ENCODE measurements around the gene CLEC7A. TPM values are rescaled to one million over a fixed set of nuclear protein-coding genes. Genes with fewer than 3 reads are reported as not detected.

CLEC7A gene
- total and polyA plus RNA-seq, 4 donors = 2.9 to 33.5 (median 15.3) TPM

- intact Hi-C loops (cut with DNase I) = no loop called here
- Histone ChIP-seq H3K4me3 (ENCODE audit: low read length in 2 of 2) (no peak overlapping the region), H3K4me1 (ENCODE audit: control insufficient read depth in 1 of 2, insufficient read depth in 2 of 2, low read length in 2 of 2) (no peaks in the 10 kb centered on the region), H3K9me3 (ENCODE audit: control insufficient read depth, low read length) (no peaks in the 10 kb centered on the region), H3K27ac (ENCODE audit: low read depth in 1 of 2, low read length in 2 of 2) (no peak overlapping the region), H3K27me3 (ENCODE audit: control insufficient read depth in 1 of 2, insufficient read depth in 2 of 2, low read length in 1 of 2) (no peaks in the 10 kb centered on the region), H3K36me3 (ENCODE audit: control insufficient read depth in 1 of 2, insufficient read depth in 2 of 2, low read length in 1 of 2) (no peaks in the 10 kb centered on the region)
- ATAC-seq (ENCODE audit: low FRiP score) (no peak), DNase-seq (no peak)
- 77 to 78% methylated on average over 1 of the region's 1 CpG for WGBS, 2 donors
These were observed 16.9 kb downstream of the CLEC7A start for GRCh38 chr12:10113075-10113474.

GRCh38 chr12:10111451-10111850, 18.5 kb downstream of the CLEC7A start:
- no peak overlapping the region for H3K27ac ChIP-seq (ENCODE audit: low read depth in 1 of 2, low read length in 2 of 2)
- DNase-seq = peak in 1 of 2 donors; percentile 66
- H3K27me3 ChIP-seq (ENCODE audit: control insufficient read depth in 1 of 2, insufficient read depth in 2 of 2, low read length in 1 of 2) = no peaks in the 10 kb centered on the region
- H3K9me3 ChIP-seq (ENCODE audit: control insufficient read depth, low read length) = no peaks in the 10 kb centered on the region
- no peak for ATAC-seq (ENCODE audit: low FRiP score)
- no peak overlapping the region for H3K4me3 ChIP-seq (ENCODE audit: low read length in 2 of 2)
- WGBS, 2 donors = 88 to 89% methylated on average over 38 of the region's 38 CpGs
- no peaks in the 10 kb centered on the region for H3K4me1 ChIP-seq (ENCODE audit: control insufficient read depth in 1 of 2, insufficient read depth in 2 of 2, low read length in 2 of 2)
- intact Hi-C loops (cut with DNase I) = no loop called here
- no peaks in the 10 kb centered on the region for H3K36me3 ChIP-seq (ENCODE audit: control insufficient read depth in 1 of 2, insufficient read depth in 2 of 2, low read length in 1 of 2)

GRCh38 chr12:10110256-10110844, 19.6 kb downstream of the CLEC7A start:
- Histone ChIP-seq H3K27me3 (ENCODE audit: control insufficient read depth in 1 of 2, insufficient read depth in 2 of 2, low read length in 1 of 2) (no peaks in the 10 kb centered on the region), H3K27ac (ENCODE audit: low read depth in 1 of 2, low read length in 2 of 2) (no peak overlapping the region), H3K4me3 (ENCODE audit: low read length in 2 of 2) (no peak overlapping the region), H3K4me1 (ENCODE audit: control insufficient read depth in 1 of 2, insufficient read depth in 2 of 2, low read length in 2 of 2) (no peaks in the 10 kb centered on the region), H3K9me3 (ENCODE audit: control insufficient read depth, low read length) (no peaks in the 10 kb centered on the region), H3K36me3 (ENCODE audit: control insufficient read depth in 1 of 2, insufficient read depth in 2 of 2, low read length in 1 of 2) (no peaks in the 10 kb centered on the region)
- WGBS, 2 donors = 76 to 78% methylated on average over 2 of the region's 2 CpGs
- ATAC-seq (ENCODE audit: low FRiP score) (no peak), DNase-seq (no peak)
- intact Hi-C loops (cut with DNase I) = no loop called here

GRCh38 chr12:10102322-10102721, 27.7 kb downstream of the CLEC7A start:
- Histone ChIP-seq H3K4me1 (ENCODE audit: control insufficient read depth in 1 of 2, insufficient read depth in 2 of 2, low read length in 2 of 2) (no peaks in the 10 kb centered on the region), H3K27me3 (ENCODE audit: control insufficient read depth in 1 of 2, insufficient read depth in 2 of 2, low read length in 1 of 2) (no peaks in the 10 kb centered on the region), H3K36me3 (ENCODE audit: control insufficient read depth in 1 of 2, insufficient read depth in 2 of 2, low read length in 1 of 2) (no peaks in the 10 kb centered on the region), H3K4me3 (ENCODE audit: low read length in 2 of 2) (no peak overlapping the region), H3K9me3 (ENCODE audit: control insufficient read depth, low read length) (no peaks in the 10 kb centered on the region), H3K27ac (ENCODE audit: low read depth in 1 of 2, low read length in 2 of 2) (no peak overlapping the region)
- intact Hi-C loops (cut with DNase I) = no loop called here
- ATAC-seq (ENCODE audit: low FRiP score) (peak; percentile 34), DNase-seq (peak in 1 of 2 donors; percentile 62)
- 67 to 69% methylated on average over 2 of the region's 2 CpGs for WGBS, 2 donors

GRCh38 chr12:10101648-10102220, 28.3 kb downstream of the CLEC7A start:
- Histone ChIP-seq H3K4me3 (ENCODE audit: low read length in 2 of 2) (no peak overlapping the region), H3K36me3 (ENCODE audit: control insufficient read depth in 1 of 2, insufficient read depth in 2 of 2, low read length in 1 of 2) (no peaks in the 10 kb centered on the region), H3K9me3 (ENCODE audit: control insufficient read depth, low read length) (no peaks in the 10 kb centered on the region), H3K27me3 (ENCODE audit: control insufficient read depth in 1 of 2, insufficient read depth in 2 of 2, low read length in 1 of 2) (no peaks in the 10 kb centered on the region), H3K27ac (ENCODE audit: low read depth in 1 of 2, low read length in 2 of 2) (no peak overlapping the region), H3K4me1 (ENCODE audit: control insufficient read depth in 1 of 2, insufficient read depth in 2 of 2, low read length in 2 of 2) (no peaks in the 10 kb centered on the region)
- no peak for DNase-seq
- no peak for ATAC-seq (ENCODE audit: low FRiP score)
- WGBS, 2 donors = 95 to 97% methylated on average over 1 of the region's 1 CpG
- intact Hi-C loops (cut with DNase I) = no loop called here

GRCh38 chr12:10101042-10101579, 28.9 kb downstream of the CLEC7A start:
- WGBS, 2 donors = 5% methylated on average over 5 of the region's 5 CpGs
- DNase-seq = no peak
- ATAC-seq (ENCODE audit: low FRiP score) = peak; percentile 76

GRCh38 chr12:10098791-10099190, 31.2 kb downstream of the CLEC7A start, which contains the start of gene CLEC1A:
TSS of gene CLEC1A (minus strand) at chr12:10098985. CDS start at chr12:10098922, 63 bp downstream.
- peak; percentile 55 for ATAC-seq (ENCODE audit: low FRiP score)

More at GRCh38 chr12:10101042-10101579, 28.9 kb downstream of the CLEC7A start:
- intact Hi-C loops (cut with DNase I) = no loop called here
- Histone ChIP-seq H3K27me3 (ENCODE audit: control insufficient read depth in 1 of 2, insufficient read depth in 2 of 2, low read length in 1 of 2) (no peaks in the 10 kb centered on the region), H3K27ac (ENCODE audit: low read depth in 1 of 2, low read length in 2 of 2) (no peak overlapping the region), H3K9me3 (ENCODE audit: control insufficient read depth, low read length) (no peaks in the 10 kb centered on the region), H3K36me3 (ENCODE audit: control insufficient read depth in 1 of 2, insufficient read depth in 2 of 2, low read length in 1 of 2) (no peaks in the 10 kb centered on the region), H3K4me1 (ENCODE audit: control insufficient read depth in 1 of 2, insufficient read depth in 2 of 2, low read length in 2 of 2) (no peaks in the 10 kb centered on the region), H3K4me3 (ENCODE audit: low read length in 2 of 2) (no peak overlapping the region)

GRCh38 chr12:10097521-10097920, 32.5 kb downstream of the CLEC7A start:
- Histone ChIP-seq H3K4me1 (ENCODE audit: control insufficient read depth in 1 of 2, insufficient read depth in 2 of 2, low read length in 2 of 2) (no peaks in the 10 kb centered on the region), H3K36me3 (ENCODE audit: control insufficient read depth in 1 of 2, insufficient read depth in 2 of 2, low read length in 1 of 2) (no peaks in the 10 kb centered on the region), H3K27ac (ENCODE audit: low read depth in 1 of 2, low read length in 2 of 2) (no peak overlapping the region), H3K9me3 (ENCODE audit: control insufficient read depth, low read length) (no peaks in the 10 kb centered on the region), H3K27me3 (ENCODE audit: control insufficient read depth in 1 of 2, insufficient read depth in 2 of 2, low read length in 1 of 2) (no peaks in the 10 kb centered on the region), H3K4me3 (ENCODE audit: low read length in 2 of 2) (no peak overlapping the region)
- DNase-seq (no peak), ATAC-seq (ENCODE audit: low FRiP score) (no peak)
- 74 to 75% methylated on average over 3 of the region's 3 CpGs for WGBS, 2 donors
- intact Hi-C loops (cut with DNase I) = no loop called here

More at GRCh38 chr12:10098791-10099190, 31.2 kb downstream of the CLEC7A start, which contains the start of gene CLEC1A:
- Histone ChIP-seq H3K36me3 (ENCODE audit: control insufficient read depth in 1 of 2, insufficient read depth in 2 of 2, low read length in 1 of 2) (no peaks in the 10 kb centered on the region), H3K4me3 (ENCODE audit: low read length in 2 of 2) (no peak within 1 kb of the TSS), H3K27me3 (ENCODE audit: control insufficient read depth in 1 of 2, insufficient read depth in 2 of 2, low read length in 1 of 2) (no peaks in the 10 kb centered on the region), H3K9me3 (ENCODE audit: control insufficient read depth, low read length) (no peaks in the 10 kb centered on the region), H3K4me1 (ENCODE audit: control insufficient read depth in 1 of 2, insufficient read depth in 2 of 2, low read length in 2 of 2) (no peaks in the 10 kb centered on the region), H3K27ac (ENCODE audit: low read depth in 1 of 2, low read length in 2 of 2) (no peak within 1 kb of the TSS)
- intact Hi-C loops (cut with DNase I) = no loop called here
- DNase-seq = peak in 1 of 2 donors; percentile 66
- 56 to 71% methylated on average over 10 of the region's 10 CpGs for WGBS, 2 donors

GRCh38 chr12:10095971-10096370, 34.0 kb downstream of the CLEC7A start:
- no peaks in the 10 kb centered on the region for H3K4me1 ChIP-seq (ENCODE audit: control insufficient read depth in 1 of 2, insufficient read depth in 2 of 2, low read length in 2 of 2)
- DNase-seq (no peak), ATAC-seq (ENCODE audit: low FRiP score) (no peak)
- WGBS, 2 donors = 78 to 84% methylated on average over 3 of the region's 3 CpGs
- no peak overlapping the region for H3K4me3 ChIP-seq (ENCODE audit: low read length in 2 of 2)
- intact Hi-C loops (cut with DNase I) = no loop called here
- H3K27ac ChIP-seq (ENCODE audit: low read depth in 1 of 2, low read length in 2 of 2) = no peak overlapping the region
- no peaks in the 10 kb centered on the region for H3K9me3 ChIP-seq (ENCODE audit: control insufficient read depth, low read length)
- no peaks in the 10 kb centered on the region for H3K36me3 ChIP-seq (ENCODE audit: control insufficient read depth in 1 of 2, insufficient read depth in 2 of 2, low read length in 1 of 2)
- H3K27me3 ChIP-seq (ENCODE audit: control insufficient read depth in 1 of 2, insufficient read depth in 2 of 2, low read length in 1 of 2) = no peaks in the 10 kb centered on the region

Data from aorta (tissue), 5 donors.